NCI-H774 (cell line): ENCODE data around the gene NT5C.
A peak's percentile ranks its signal among the peaks of the same experiment; 100 is the strongest.
"Not testable (repeated sequence)": the region's sequence is repeated elsewhere in the genome, so short reads cannot be mapped to it uniquely, and the experiment has no call there.

ENCODE experiments used
- DNase-seq: peaks from one replicate; lab custom pipeline; 2025; lab: John Stamatoyannopoulos, UW

Gene NT5C

GRCh38 chr17:75131278-75132017 lies at the start of gene NT5C:
Gene NT5C, minus strand, starts transcription at chr17:75131742. Its CDS starts 35 bp downstream, at chr17:75131707.
- peak; percentile 91 for DNase-seq

GRCh38 chr17:75181110-75181509 lies 49.6 kb upstream of the NT5C start:
- no peak for DNase-seq

GRCh38 chr17:75178453-75178852 lies 46.9 kb upstream of the NT5C start:
- DNase-seq: no peak

- DNase-seq: no peak
Observed at GRCh38 chr17:75176625-75177024, 45.1 kb upstream of the NT5C start.

- no peak for DNase-seq
Observed at GRCh38 chr17:75174996-75175395, 43.5 kb upstream of the NT5C start.

GRCh38 chr17:75173526-75173925 lies 42.0 kb upstream of the NT5C start:
- DNase-seq: no peak

GRCh38 chr17:75168998-75169397 lies 37.5 kb upstream of the NT5C start:
- no peak for DNase-seq

GRCh38 chr17:75164606-75165005 lies 33.1 kb upstream of the NT5C start:
- DNase-seq: not testable (repeated sequence)

GRCh38 chr17:75163074-75163473 lies 31.5 kb upstream of the NT5C start:
- no peak for DNase-seq

- DNase-seq: no peak
Observed at GRCh38 chr17:75160211-75160610, 28.7 kb upstream of the NT5C start.

GRCh38 chr17:75159196-75160031 lies 27.9 kb upstream of the NT5C start:
- DNase-seq: no peak

GRCh38 chr17:75158480-75158879 lies 26.9 kb upstream of the NT5C start:
- not testable (repeated sequence) for DNase-seq

GRCh38 chr17:75155191-75155601 lies 23.7 kb upstream of the NT5C start:
- no peak for DNase-seq

GRCh38 chr17:75154195-75155106 lies 22.9 kb upstream of the NT5C start, which contains the start of gene JPT1:
Gene JPT1, minus strand, starts transcription at chr17:75154512. Its CDS starts 115 bp downstream, at chr17:75154397.
- DNase-seq: peak; percentile 100

GRCh38 chr17:75153780-75154194 lies 22.2 kb upstream of the NT5C start:
- no peak for DNase-seq

GRCh38 chr17:75152922-75153779 lies 21.6 kb upstream of the NT5C start:
- peak; percentile 39 for DNase-seq

GRCh38 chr17:75152523-75152921 lies 21.0 kb upstream of the NT5C start:
- no peak for DNase-seq

GRCh38 chr17:75151930-75152329 lies 20.4 kb upstream of the NT5C start:
- no peak for DNase-seq

- DNase-seq: no peak
Observed at GRCh38 chr17:75147878-75148546, 16.5 kb upstream of the NT5C start.

GRCh38 chr17:75146592-75146991 lies 15.1 kb upstream of the NT5C start:
- no peak for DNase-seq
